ENCODE data around the gene PHF21A. TPM values are rescaled to one million over a fixed set of nuclear protein-coding genes. Genes with fewer than 3 reads are reported as not detected.

PHF21A gene
- total and polyA plus RNA-seq, 2 donors (not counting 3 experiments of a cell fraction or from before 2014, with no cell fraction given) = 14.1 to 30.5 TPM

DNA sequence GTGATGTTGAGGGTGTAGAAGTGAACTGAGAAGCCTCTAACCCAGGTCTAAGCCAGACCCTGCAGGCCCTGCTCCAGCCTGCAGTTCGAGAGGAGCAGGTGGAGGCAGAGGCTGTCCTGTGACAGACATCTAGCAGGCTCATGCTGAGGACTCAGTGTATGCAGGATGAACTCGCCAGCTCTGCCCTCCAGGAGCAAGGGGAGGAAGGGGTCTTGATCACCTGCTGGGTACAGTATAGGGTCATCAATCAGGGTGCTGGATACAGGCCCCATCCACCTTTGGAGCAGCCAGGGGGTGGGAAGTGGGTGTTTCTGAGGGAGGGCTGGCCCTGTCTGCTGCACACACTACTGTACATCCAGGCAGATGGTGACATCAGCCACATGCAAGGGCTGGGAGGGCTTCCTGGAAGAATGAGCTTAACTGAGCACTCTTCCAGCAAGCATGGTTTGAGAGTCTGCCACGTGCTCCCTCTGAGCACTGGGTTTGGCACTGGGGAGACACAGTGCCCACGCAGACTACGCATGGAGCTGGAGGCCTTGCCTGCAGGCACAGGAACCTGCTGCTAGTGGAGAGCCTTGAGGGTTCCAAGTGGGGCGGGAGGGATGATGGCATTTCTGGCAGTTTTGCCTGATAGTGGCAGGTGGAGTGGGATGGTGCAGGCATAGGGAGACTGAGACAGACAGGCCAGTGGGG lies 226.6 kb downstream of the PHF21A start:
- POLR2A ChIA-PET = no interaction called here
- BruUV-seq (replicated peaks) = no TSS peak
- Histone ChIP-seq H3K27me3 (ENCODE audit: control insufficient read depth in 2 of 2, insufficient read depth in 2 of 2, low read length in 2 of 2) (peaks cover 3 to 6% of the 10 kb centered on the region in 2 experiments), H3K9me3 (replicated peaks; ENCODE audit: control insufficient read depth, insufficient read depth, low read length) (no peaks in the 10 kb centered on the region), H3K9me1 (replicated peaks; ENCODE audit: control insufficient read depth, extremely low read depth, insufficient read depth, low read length) (no peaks in the 10 kb centered on the region), H3K4me2 (ENCODE audit: insufficient read depth, low read length) (no peak overlapping the region), H3K36me3 (ENCODE audit: control insufficient read depth in 2 of 2, extremely low read depth in 1 of 2, insufficient read depth in 2 of 2, low read length in 2 of 2) (no peaks in the 10 kb centered on the region), H3K79me2 (ENCODE audit: control insufficient read depth, insufficient read depth, low read length) (no peaks in the 10 kb centered on the region), H3K4me3 (replicated peaks in 1 of 3; ENCODE audit: insufficient read depth in 1 of 3, low read depth in 1 of 3, low read length in 3 of 3) (no peak overlapping the region), H3K9ac (replicated peaks; ENCODE audit: extremely low read depth, insufficient read depth, low read length) (no peak overlapping the region), H4K20me1 (replicated peaks; ENCODE audit: control insufficient read depth, extremely low read depth, insufficient read depth, low read length) (no peaks in the 10 kb centered on the region), H3K4me1 (ENCODE audit: control insufficient read depth, extremely low read depth, insufficient read depth, low read length) (peaks cover 5% of the 10 kb centered on the region), H3K27ac (ENCODE audit: insufficient read depth, low read depth, low read length) (no peak overlapping the region), H2AFZ (ENCODE audit: low read depth, low read length) (no peak overlapping the region)
- intact Hi-C loops (cut with micrococcal nuclease) = no loop called here
- TF ChIP-seq GATA2 (IDR thresholded peaks at IDR 0.05; ENCODE audit: insufficient read depth, insufficient read length, low read depth, low read length) (no peak), POLR2AphosphoS5 (IDR thresholded peaks at IDR 0.05; ENCODE audit: insufficient read depth, low read depth, low read length) (no peak), EZH2 (IDR thresholded peaks at IDR 0.05; ENCODE audit: borderline replicate concordance, low read depth, low read length, severe bottlenecking) (no peak), MYC (IDR thresholded peaks at IDR 0.05; ENCODE audit: low read depth, low read length) (no peak), FOS (IDR thresholded peaks at IDR 0.05; ENCODE audit: borderline replicate concordance, insufficient read depth, low read length) (no peak), JUN (IDR thresholded peaks at IDR 0.05; ENCODE audit: borderline replicate concordance, insufficient read depth, insufficient read length, low read depth) (no peak), POLR2A (IDR thresholded peaks at IDR 0.05; ENCODE audit: low read depth, low read length) (no peak)
- TF ChIP-seq, protein P1, sequence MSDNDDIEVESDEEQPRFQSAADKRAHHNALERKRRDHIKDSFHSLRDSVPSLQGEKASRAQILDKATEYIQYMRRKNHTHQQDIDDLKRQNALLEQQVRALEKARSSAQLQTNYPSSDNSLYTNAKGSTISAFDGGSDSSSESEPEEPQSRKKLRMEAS (IDR thresholded peaks at IDR 0.05; ENCODE audit: insufficient read depth, insufficient read length) = no peak
- TF ChIP-seq, protein P2, sequence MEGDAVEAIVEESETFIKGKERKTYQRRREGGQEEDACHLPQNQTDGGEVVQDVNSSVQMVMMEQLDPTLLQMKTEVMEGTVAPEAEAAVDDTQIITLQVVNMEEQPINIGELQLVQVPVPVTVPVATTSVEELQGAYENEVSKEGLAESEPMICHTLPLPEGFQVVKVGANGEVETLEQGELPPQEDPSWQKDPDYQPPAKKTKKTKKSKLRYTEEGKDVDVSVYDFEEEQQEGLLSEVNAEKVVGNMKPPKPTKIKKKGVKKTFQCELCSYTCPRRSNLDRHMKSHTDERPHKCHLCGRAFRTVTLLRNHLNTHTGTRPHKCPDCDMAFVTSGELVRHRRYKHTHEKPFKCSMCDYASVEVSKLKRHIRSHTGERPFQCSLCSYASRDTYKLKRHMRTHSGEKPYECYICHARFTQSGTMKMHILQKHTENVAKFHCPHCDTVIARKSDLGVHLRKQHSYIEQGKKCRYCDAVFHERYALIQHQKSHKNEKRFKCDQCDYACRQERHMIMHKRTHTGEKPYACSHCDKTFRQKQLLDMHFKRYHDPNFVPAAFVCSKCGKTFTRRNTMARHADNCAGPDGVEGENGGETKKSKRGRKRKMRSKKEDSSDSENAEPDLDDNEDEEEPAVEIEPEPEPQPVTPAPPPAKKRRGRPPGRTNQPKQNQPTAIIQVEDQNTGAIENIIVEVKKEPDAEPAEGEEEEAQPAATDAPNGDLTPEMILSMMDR (IDR thresholded peaks at IDR 0.05; ENCODE audit: extremely low read depth in 1 of 2, insufficient read depth in 1 of 2, low read depth in 1 of 2, low read length in 2 of 2) = no peak
- CTCF ChIA-PET = no interaction called here
- dilution Hi-C loops (cut with MboI; ENCODE audit: extremely low pct_ligation_motif_present, low sequenced_read_pairs) = no loop called here
- DNase-seq (ENCODE audit: low read depth, low spot score) (no peak), FAIRE-seq (no peak)

Data from endothelial cell of umbilical vein (primary cell).